B cell (primary cell): Measurements from ENCODE around the gene TMEM131L. TPM values are rescaled to one million over a fixed set of nuclear protein-coding genes. Genes with fewer than 3 reads are reported as not detected.

ENCODE experiments used
- ATAC-seq: fragments of 200-7000 bp; cut with Tn5 transposase; one replicate; pipeline ENCODE4 v1.10.0; 2021; ENCODE audit warnings: low read depth, mild to moderate bottlenecking, moderate number of reproducible peaks, moderate library complexity
- CTCF ChIA-PET: fragments of 350-600 bp; sonication (Branson Sonifier 250); formaldehyde crosslinking; loops from one replicate; lab custom pipeline; 2021; ENCODE audit warnings: antibody characterized with exemption, inconsistent platforms; lab: Charles Lee
- POLR2A ChIA-PET: fragments of 350-600 bp; sonication (Branson Sonifier 250); formaldehyde crosslinking; loops from one replicate; lab custom pipeline; 2021; ENCODE audit warnings: antibody characterized with exemption; lab: Charles Lee
- DNase-seq: peaks from one replicate; pipeline ENCODE4 v3.0.0; 2013
- H2AFZ ChIP-seq: 2 replicates; pipeline ENCODE4 v1.6.1; 2012; ENCODE audit warnings: mild to moderate bottlenecking, low read depth, low read length; ENCODE audit not compliant: insufficient read depth, poor library complexity, severe bottlenecking
- H3K27ac ChIP-seq, 2 donors: 1 replicate in 1 of 2; 2 replicates in 1 of 2; pipeline ENCODE4 v1.5.1; 2012 to 2013; ENCODE audit warnings: low read length in 2 of 2, mild to moderate bottlenecking in 2 of 2, moderate library complexity in 1 of 2
- H3K27me3 ChIP-seq, 4 experiments: fragments of 200-600 bp in 1 of 4; sonication (generic) in 1 of 4; replicated peaks in 1 of 4; 1 replicate in 2 of 4; 2 replicates in 2 of 4; pipeline versions ENCODE4 v1.6.1 to v1.7.0; 2013 to 2016; ENCODE audit warnings: low read length in 3 of 4, mild to moderate bottlenecking in 2 of 4, mixed read lengths in 1 of 4, moderate library complexity in 1 of 4; ENCODE audit not compliant: insufficient read depth in 4 of 4, control insufficient read depth in 3 of 4; ENCODE audit errors: control extremely low read depth in 1 of 4
- H3K36me3 ChIP-seq, 2 experiments: replicated peaks in 1 of 2; 1 replicate in 1 of 2; 2 replicates in 1 of 2; pipeline versions ENCODE4 v1.6.1 to v1.7.1; 2013; ENCODE audit warnings: low read length in 1 of 2; ENCODE audit not compliant: insufficient read depth in 2 of 2, control insufficient read depth in 1 of 2; ENCODE audit errors: control extremely low read depth in 1 of 2, extremely low read depth in 1 of 2
- H3K4me1 ChIP-seq, 2 donors: fragments of 200-600 bp in 1 of 2; sonication (generic) in 1 of 2; 1 replicate in 1 of 2; 2 replicates in 1 of 2; pipeline versions ENCODE4 v1.5.1 to v1.6.1; 2013 to 2017; ENCODE audit warnings: low read length in 2 of 2; ENCODE audit not compliant: control insufficient read depth in 2 of 2, insufficient read depth in 2 of 2
- H3K4me2 ChIP-seq: replicated peaks from 2 replicates; pipeline ENCODE3; 2012; ENCODE audit warnings: mild to moderate bottlenecking, low read depth, low read length; ENCODE audit not compliant: poor library complexity, severe bottlenecking
- H3K4me3 ChIP-seq, 5 experiments: fragments of 200-600 bp in 1 of 5; sonication (generic) in 1 of 5; 1 replicate in 3 of 5; 2 replicates in 2 of 5; pipeline versions ENCODE4 v1.5.1 to v1.7.0; 2011 to 2016; ENCODE audit warnings: low read length in 4 of 5, mild to moderate bottlenecking in 4 of 5, low read depth in 2 of 5, control low read depth in 1 of 5, moderate library complexity in 1 of 5; ENCODE audit not compliant: insufficient read depth in 1 of 5; ENCODE audit errors: control extremely low read depth in 1 of 5, extremely low read depth in 1 of 5
- H3K79me2 ChIP-seq: fragments of 200-600 bp; sonication (generic); one replicate; pipeline ENCODE4 v1.6.0; 2016; ENCODE audit warnings: low read length; ENCODE audit not compliant: control insufficient read depth, insufficient read depth
- H3K9ac ChIP-seq: fragments of 200-600 bp; sonication (generic); 2 replicates; pipeline ENCODE4 v1.6.1; 2017; ENCODE audit warnings: mild to moderate bottlenecking, low read length, moderate library complexity
- H3K9me3 ChIP-seq, 3 donors: one replicate each; pipeline versions ENCODE4 v1.6.1 to v1.7.1; 2013; ENCODE audit warnings: low read length in 2 of 3; ENCODE audit not compliant: control insufficient read depth in 2 of 3, insufficient read depth in 1 of 3; ENCODE audit errors: control extremely low read depth in 1 of 3
- H4K20me1 ChIP-seq: 2 replicates; pipeline ENCODE4 v1.6.0; 2012; ENCODE audit warnings: mild to moderate bottlenecking, low read length; ENCODE audit not compliant: insufficient read depth, control insufficient read depth, poor library complexity, severe bottlenecking
- H3K27ac Mint-ChIP-seq: one replicate; pipeline ENCODE4 v1.8.0; 2021; ENCODE audit warnings: mixed read lengths
- H3K27me3 Mint-ChIP-seq: one replicate; pipeline ENCODE4 v1.8.0; 2021; ENCODE audit warnings: mixed read lengths
- H3K4me1 Mint-ChIP-seq: one replicate; pipeline ENCODE4 v1.8.0; 2021; ENCODE audit warnings: mixed read lengths
- H3K4me3 Mint-ChIP-seq: one replicate; pipeline ENCODE4 v1.8.0; 2021; ENCODE audit warnings: mixed read lengths
- H3K9me3 Mint-ChIP-seq: one replicate; pipeline ENCODE4 v1.8.0; 2022; ENCODE audit warnings: mixed read lengths; ENCODE audit not compliant: insufficient read depth
- CTCF ChIP-seq: fragments of 200-600 bp; IDR thresholded peaks from one replicate; pipeline ENCODE4 v1.8.0; 2022; ENCODE audit warnings: antibody characterized with exemption, mild to moderate bottlenecking
- EZH2 ChIP-seq: IDR thresholded peaks from 2 replicates; pipeline ENCODE4 v1.6.1; 2012; ENCODE audit warnings: borderline replicate concordance, low read depth, mild to moderate bottlenecking, moderate library complexity, low read length; ENCODE audit not compliant: insufficient read depth, poor library complexity, severe bottlenecking
- WGBS: methylation state at CpG from one replicate; pipeline ENCODE4 v1.1.5; 2013; ENCODE audit warnings: missing lambda C conversion rate; ENCODE audit not compliant: insufficient coverage; 5-methylcytosine and 5-hydroxymethylcytosine counted together
- intact Hi-C: fragments of 100-400 bp; cut with micrococcal nuclease; formaldehyde crosslinking; loops from one replicate; pipeline ENCODE4 v1.10.0; 2022
- polyA plus RNA-seq: library from polyadenylated mRNA; depleted of rRNA; stranded (reverse); fragments of >200 nt; gene quantifications from 2 replicates; pipeline ENCODE4 v1.2.3, GENCODE V29; 2012
- total RNA-seq, 2 donors: library from RNA; stranded (reverse); fragments of 120-200 nt in 1 of 2; gene quantifications; 1 replicate in 1 of 2; 2 replicates in 1 of 2; pipeline versions ENCODE4 v1.2.3 to v1.2.4, GENCODE V29; 2013 to 2022

Gene TMEM131L
- total and polyA plus RNA-seq, 2 donors (not counting 1 experiment from before 2014, with no cell fraction given): 56.4 to 120 TPM

- H3K79me2 ChIP-seq: peaks cover 11% of the 10 kb centered on the region
- H3K9me3 Mint-ChIP-seq: no peaks in the 10 kb centered on the region
- no peak for ATAC-seq
- no peak overlapping the region for H3K9ac ChIP-seq
- H3K4me3 Mint-ChIP-seq: no peak overlapping the region
- no peak overlapping the region for H3K27ac ChIP-seq
- intact Hi-C loops: no loop called here
- POLR2A ChIA-PET: interaction anchor here (0.8 kb wide), 1 partner anchor 9 kb away, joined by 3 read pairs; no protein-coding TSS in a partner anchor
- H3K27me3 ChIP-seq: no peaks in the 10 kb centered on the region
- CTCF ChIA-PET: interaction anchor here (1.1 to 3.4 kb wide), 3 partner anchors 16 to 156 kb away, joined by 3 to 10 read pairs (median 4); no protein-coding TSS in a partner anchor
- H3K4me3 ChIP-seq: no peak overlapping the region
- H3K27me3 Mint-ChIP-seq: no peaks in the 10 kb centered on the region
- no peaks in the 10 kb centered on the region for H4K20me1 ChIP-seq
- H3K4me2 ChIP-seq: no peak overlapping the region
- H3K4me1 ChIP-seq: peaks cover 10 to 13% of the 10 kb centered on the region in 2 donors
- TF ChIP-seq CTCF (no peak), EZH2 (no peak)
- no peak overlapping the region for H3K27ac Mint-ChIP-seq
- H3K9me3 ChIP-seq: no peaks in the 10 kb centered on the region
- H3K4me1 Mint-ChIP-seq: peaks cover 20% of the 10 kb centered on the region
- 100% methylated on average over 4 of the region's 7 CpGs for WGBS
- H3K36me3 ChIP-seq: no peaks in the 10 kb centered on the region
- no peak overlapping the region for H2AFZ ChIP-seq
- no peak for DNase-seq
These were observed 48.0 kb upstream of the TMEM131L start for GRCh38 chr4:153418121-153418520.

- no peaks in the 10 kb centered on the region for H4K20me1 ChIP-seq
- H2AFZ ChIP-seq: peak overlapping the region; percentile 43
- peaks cover 20% of the 10 kb centered on the region for H3K4me1 Mint-ChIP-seq
- no peak overlapping the region for H3K4me3 Mint-ChIP-seq
- ChIA-PET CTCF (interaction anchor here (1.1 to 3.4 kb wide), 2 partner anchors 72 to 155 kb away, joined by 4 to 10 read pairs; no protein-coding TSS in a partner anchor), POLR2A (interaction anchor here (0.8 kb wide), 1 partner anchor 8 kb away, joined by 3 read pairs; no protein-coding TSS in a partner anchor)
- H3K9ac ChIP-seq: no peak overlapping the region
- H3K79me2 ChIP-seq: peaks cover 11% of the 10 kb centered on the region
- H3K36me3 ChIP-seq: no peaks in the 10 kb centered on the region
- no CpG with 5 or more reads among the region's 3 CpGs for WGBS
- intact Hi-C loops: no loop called here
- no peak for TF ChIP-seq EZH2
- TF ChIP-seq CTCF: no peak
- H3K9me3 Mint-ChIP-seq: no peaks in the 10 kb centered on the region
- ATAC-seq: no peak
- no peak overlapping the region for H3K4me2 ChIP-seq
- no peak overlapping the region for H3K4me3 ChIP-seq
- H3K27ac Mint-ChIP-seq: no peak overlapping the region
- H3K27ac ChIP-seq: peak overlapping the region in 1 of 2 donors; percentile 70
- H3K4me1 ChIP-seq: peaks cover 10 to 13% of the 10 kb centered on the region in 2 donors
- no peaks in the 10 kb centered on the region for H3K27me3 Mint-ChIP-seq
- H3K27me3 ChIP-seq: no peaks in the 10 kb centered on the region
- no peaks in the 10 kb centered on the region for H3K9me3 ChIP-seq
- DNase-seq: no peak
These were observed 47.6 kb upstream of the TMEM131L start for GRCh38 chr4:153418558-153418957.
